Hepatocyte (in vitro differentiated cells): ENCODE results near the gene C12orf42. TPM values are rescaled to one million over a fixed set of nuclear protein-coding genes. Genes with fewer than 3 reads are reported as not detected.

Experiments
- DNase-seq: peaks from one replicate; pipeline ENCODE4 v3.0.0-alpha.2; 2016; ENCODE audit warnings: low spot score
- H2AFZ ChIP-seq: fragments of 200-600 bp; sonication (generic); 2 replicates; pipeline ENCODE4 v1.6.0; 2016; ENCODE audit warnings: antibody characterized with exemption, mild to moderate bottlenecking
- H3K27ac ChIP-seq: fragments of 200-600 bp; sonication (generic); 2 replicates; pipeline ENCODE4 v1.5.1; 2016; ENCODE audit warnings: mild to moderate bottlenecking
- H3K27me3 ChIP-seq: fragments of 200-600 bp; sonication (generic); 2 replicates; pipeline ENCODE4 v1.6.1; 2016
- H3K36me3 ChIP-seq: fragments of 200-600 bp; sonication (generic); replicated peaks from 2 replicates; pipeline ENCODE4 v1.5.1; 2016; ENCODE audit warnings: low read depth; ENCODE audit not compliant: insufficient read depth
- H3K4me1 ChIP-seq: fragments of 200-600 bp; sonication (generic); 2 replicates; pipeline ENCODE4 v1.5.1; 2016; ENCODE audit warnings: mild to moderate bottlenecking, moderate library complexity; ENCODE audit not compliant: insufficient read depth
- H3K4me2 ChIP-seq: fragments of 200-600 bp; sonication (generic); 2 replicates; pipeline ENCODE4 v1.6.0; 2016
- H3K4me3 ChIP-seq: fragments of 200-600 bp; sonication (generic); 2 replicates; pipeline ENCODE4 v1.5.1; 2016; ENCODE audit warnings: mild to moderate bottlenecking
- H3K79me2 ChIP-seq: fragments of 200-600 bp; sonication (generic); 2 replicates; pipeline ENCODE4 v1.6.0; 2017; ENCODE audit warnings: mild to moderate bottlenecking
- H3K9me2 ChIP-seq: fragments of 200-600 bp; sonication (generic); replicated peaks from 2 replicates; pipeline ENCODE4 v1.6.0; 2017; ENCODE audit warnings: mild to moderate bottlenecking; ENCODE audit not compliant: insufficient read depth
- H3K9me3 ChIP-seq: fragments of 200-600 bp; sonication (generic); 2 replicates; pipeline ENCODE4 v1.5.1; 2016; ENCODE audit warnings: low read depth, mild to moderate bottlenecking
- H4K20me1 ChIP-seq: fragments of 200-600 bp; sonication (generic); 2 replicates; pipeline ENCODE4 v1.6.0; 2016; ENCODE audit warnings: mild to moderate bottlenecking; ENCODE audit not compliant: insufficient read depth, poor library complexity, severe bottlenecking
- CTCF ChIP-seq: fragments of 200-600 bp; sonication (generic); IDR thresholded peaks from 2 replicates; pipeline ENCODE4 v1.5.1; 2016; ENCODE audit warnings: antibody characterized with exemption, mild to moderate bottlenecking; ENCODE audit not compliant: poor library complexity
- EZH2 ChIP-seq: fragments of 200-600 bp; sonication (generic); IDR thresholded peaks from 2 replicates; pipeline ENCODE4 v1.6.1; 2016; ENCODE audit warnings: antibody characterized with exemption, mild to moderate bottlenecking, borderline replicate concordance
- EZH2phosphoT487 ChIP-seq: fragments of 200-600 bp; sonication (generic); IDR thresholded peaks from one replicate; pipeline ENCODE4 v1.6.1; 2018; ENCODE audit warnings: antibody characterized with exemption, mild to moderate bottlenecking, low read depth, moderate library complexity; ENCODE audit not compliant: unreplicated experiment, severe bottlenecking
- WGBS: methylation state at CpG from one replicate; pipeline ENCODE4 v1.1.6; 2016; ENCODE audit warnings: low lambda C conversion rate; ENCODE audit errors: missing lambda C conversion rate; 5-methylcytosine and 5-hydroxymethylcytosine counted together
- polyA plus RNA-seq: library from polyadenylated mRNA; unstranded; fragments of >200 nt; fragmentation: Nextera tagmentation; extraction: Ambion mirVana; gene quantifications from 2 replicates; pipeline ENCODE4 v1.2.1, GENCODE V29; 2016
- total RNA-seq: library from RNA; depleted of rRNA; stranded (reverse); fragments of >200 nt; gene quantifications from 2 replicates; pipeline ENCODE4 v1.2.3, GENCODE V29; 2014

The C12orf42 gene
- total and polyA plus RNA-seq, 2 experiments from 2014 or later, result not detected

- Histone ChIP-seq H3K4me3 (no peak overlapping the region), H3K27ac (no peak overlapping the region), H3K9me3 (no peaks in the 10 kb centered on the region), H2AFZ (no peak overlapping the region), H4K20me1 (no peaks in the 10 kb centered on the region), H3K9me2 (no peaks in the 10 kb centered on the region), H3K4me2 (no peak overlapping the region), H3K36me3 (no peaks in the 10 kb centered on the region), H3K27me3 (peaks cover 24% of the 10 kb centered on the region), H3K79me2 (no peaks in the 10 kb centered on the region), H3K4me1 (peaks cover 9% of the 10 kb centered on the region)
- DNase-seq, result no peak
- TF ChIP-seq EZH2phosphoT487 (no peak), CTCF (no peak), EZH2 (no peak)
Measured at GRCh38 chr12:103499571-103499970, 3.8 kb upstream of the C12orf42 start.

GRCh38 chr12:103498990-103499389 lies 3.2 kb upstream of the C12orf42 start:
- Histone ChIP-seq H3K4me2 (no peak overlapping the region), H3K27ac (no peak overlapping the region), H3K4me1 (peaks cover 9% of the 10 kb centered on the region), H3K27me3 (peaks cover 30% of the 10 kb centered on the region), H3K9me3 (no peaks in the 10 kb centered on the region), H3K4me3 (no peak overlapping the region), H2AFZ (no peak overlapping the region), H3K79me2 (no peaks in the 10 kb centered on the region), H3K9me2 (no peaks in the 10 kb centered on the region), H4K20me1 (no peaks in the 10 kb centered on the region), H3K36me3 (no peaks in the 10 kb centered on the region)
- TF ChIP-seq EZH2phosphoT487 (no peak), CTCF (no peak), EZH2 (no peak)
- DNase-seq, result no peak
- 94% methylated on average over 2 of the region's 2 CpGs for WGBS

GRCh38 chr12:103494734-103495468 lies 867 bp downstream of the C12orf42 start:
- H3K4me2 ChIP-seq, result peak overlapping the region; percentile 97

More at GRCh38 chr12:103494734-103495468, 867 bp downstream of the C12orf42 start:
- TF ChIP-seq EZH2 (no peak), EZH2phosphoT487 (no peak), CTCF (no peak)
- Histone ChIP-seq H3K4me1 (peaks cover 9% of the 10 kb centered on the region), H3K9me2 (no peaks in the 10 kb centered on the region), H3K27me3 (peaks cover 44% of the 10 kb centered on the region), H3K27ac (no peak overlapping the region), H3K79me2 (no peaks in the 10 kb centered on the region), H4K20me1 (no peaks in the 10 kb centered on the region), H3K9me3 (no peaks in the 10 kb centered on the region), H2AFZ (no peak overlapping the region), H3K36me3 (no peaks in the 10 kb centered on the region), H3K4me3 (peak overlapping the region; percentile 33)
- WGBS, result 25% methylated on average over 10 of the region's 24 CpGs
- DNase-seq, result no peak
